Keratinocyte (primary cell): ENCODE data around the gene VASP. TPM values are rescaled to one million over a fixed set of nuclear protein-coding genes. Genes with fewer than 3 reads are reported as not detected.

Experiments
- DNase-seq: peaks from one replicate; pipeline ENCODE4 v3.0.0-alpha.2; 2011; ENCODE audit warnings: low read depth, missing footprints, low spot score
- FAIRE-seq: peaks from 2 replicates; lab custom pipeline; 2011; peaks lifted over from hg19 to GRCh38; lab: Jason Lieb, UNC
- H2AFZ ChIP-seq: 2 replicates; pipeline ENCODE4 v1.6.0; 2012; ENCODE audit warnings: low read length, control low read depth, inconsistent platforms; ENCODE audit not compliant: control insufficient read depth
- H3K27ac ChIP-seq: 2 replicates; pipeline ENCODE4 v1.5.1; 2011; ENCODE audit warnings: low read length; ENCODE audit not compliant: control insufficient read depth, insufficient read depth
- H3K27me3 ChIP-seq: 3 replicates; pipeline ENCODE4 v1.6.0; 2011; ENCODE audit warnings: low read length; ENCODE audit not compliant: control insufficient read depth, insufficient read depth; ENCODE audit errors: extremely low read depth
- H3K36me3 ChIP-seq, 2 experiments: 2 replicates in 1 of 2; 3 replicates in 1 of 2; pipeline ENCODE4 v1.5.1; 2011; ENCODE audit warnings: low read length in 2 of 2, mild to moderate bottlenecking in 1 of 2; ENCODE audit not compliant: control insufficient read depth in 2 of 2, insufficient read depth in 2 of 2; ENCODE audit errors: extremely low read depth in 1 of 2
- H3K4me1 ChIP-seq: 3 replicates; pipeline ENCODE4 v1.5.1; 2011; ENCODE audit warnings: low read length; ENCODE audit not compliant: control insufficient read depth, insufficient read depth; ENCODE audit errors: extremely low read depth
- H3K4me2 ChIP-seq: 3 replicates; pipeline ENCODE4 v1.6.0; 2011; ENCODE audit warnings: low read depth, low read length; ENCODE audit not compliant: control insufficient read depth, insufficient read depth; ENCODE audit errors: extremely low read depth
- H3K4me3 ChIP-seq, 3 experiments: fragments of 200-600 bp in 1 of 3; sonication (generic) in 1 of 3; 2 replicates in 2 of 3; 3 replicates in 1 of 3; pipeline ENCODE4 v1.5.1; 2011 to 2016; ENCODE audit warnings: low read length in 3 of 3, mild to moderate bottlenecking in 3 of 3, control low read depth in 2 of 3, inconsistent platforms in 1 of 3, low read depth in 1 of 3, mixed read lengths in 1 of 3, mixed run types in 1 of 3, moderate library complexity in 1 of 3; ENCODE audit not compliant: control insufficient read depth in 2 of 3, insufficient read depth in 2 of 3; ENCODE audit errors: extremely low read depth in 1 of 3
- H3K79me2 ChIP-seq: 2 replicates; pipeline ENCODE4 v1.6.0; 2012; ENCODE audit warnings: low read length; ENCODE audit not compliant: control insufficient read depth, insufficient read depth
- H3K9ac ChIP-seq: 3 replicates; pipeline ENCODE4 v1.6.0; 2011; ENCODE audit warnings: low read length; ENCODE audit not compliant: control insufficient read depth, insufficient read depth; ENCODE audit errors: extremely low read depth
- H3K9me1 ChIP-seq: 3 replicates; pipeline ENCODE4 v1.6.0; 2011; ENCODE audit warnings: low read length; ENCODE audit not compliant: control insufficient read depth, insufficient read depth; ENCODE audit errors: extremely low read depth
- H3K9me3 ChIP-seq: 2 replicates; pipeline ENCODE4 v1.5.1; 2012; ENCODE audit warnings: low read depth, low read length; ENCODE audit not compliant: control insufficient read depth
- H4K20me1 ChIP-seq: 3 replicates; pipeline ENCODE4 v1.6.0; 2011; ENCODE audit warnings: low read length; ENCODE audit not compliant: control insufficient read depth, insufficient read depth; ENCODE audit errors: extremely low read depth
- EZH2 ChIP-seq: IDR thresholded peaks from one replicate; pipeline ENCODE4 v1.6.1; 2012; ENCODE audit warnings: inconsistent platforms, mild to moderate bottlenecking, low read length, moderate library complexity
- dilution Hi-C: fragments of 300-500 bp; cut with MboI; formaldehyde crosslinking; loops from one replicate; pipeline ENCODE4 v1.7.0; 2020; ENCODE audit warnings: low sequenced_read_pairs; ENCODE audit not compliant: extremely low pct_ligation_motif_present
- polyA plus RNA-seq, 5 experiments: library from polyadenylated mRNA; depleted of rRNA in 3 of 5; stranded (reverse) in 3 of 5; stranded (forward) in 1 of 5; unstranded in 1 of 5; fragments of >200 nt; gene quantifications; 1 replicate in 1 of 5; 2 replicates in 3 of 5; 3 replicates in 1 of 5; pipeline versions ENCODE4 v1.2.1 to v1.2.3, GENCODE V29; 2011 to 2012; ENCODE audit warnings: missing spikeins in 2 of 5, low read depth in 1 of 5, low replicate concordance in 1 of 5
- TF ChIP-seq, protein P1 (sequence below), 3 experiments: IDR thresholded peaks in 1 of 3; conservative IDR thresholded peaks in 1 of 3; optimal IDR thresholded peaks in 1 of 3; 2 replicates in 2 of 3; 3 replicates in 1 of 3; pipeline versions ENCODE3 to v1.5.1; 2011; ENCODE audit warnings: low read length in 3 of 3, mild to moderate bottlenecking in 3 of 3, moderate library complexity in 2 of 3, control low read depth in 1 of 3, inconsistent platforms in 1 of 3; ENCODE audit not compliant: insufficient read depth in 2 of 3; ENCODE audit errors: extremely low read depth in 1 of 3

VASP gene
- polyA plus RNA-seq, 1 donor (not counting 4 experiments of a cell fraction or from before 2014, with no cell fraction given) = 99.0 TPM

- H3K9ac ChIP-seq = peak overlapping the region; percentile 98
- no peaks in the 10 kb centered on the region for H3K9me1 ChIP-seq
- peak overlapping the region; percentile 99 for H3K4me2 ChIP-seq
- DNase-seq = peak; percentile 66
- no peaks in the 10 kb centered on the region for H3K27me3 ChIP-seq
- H3K4me3 ChIP-seq = peak overlapping the region; percentile 44 to 87 (median 84)
- no peak for TF ChIP-seq EZH2
- TF ChIP-seq, protein P1, sequence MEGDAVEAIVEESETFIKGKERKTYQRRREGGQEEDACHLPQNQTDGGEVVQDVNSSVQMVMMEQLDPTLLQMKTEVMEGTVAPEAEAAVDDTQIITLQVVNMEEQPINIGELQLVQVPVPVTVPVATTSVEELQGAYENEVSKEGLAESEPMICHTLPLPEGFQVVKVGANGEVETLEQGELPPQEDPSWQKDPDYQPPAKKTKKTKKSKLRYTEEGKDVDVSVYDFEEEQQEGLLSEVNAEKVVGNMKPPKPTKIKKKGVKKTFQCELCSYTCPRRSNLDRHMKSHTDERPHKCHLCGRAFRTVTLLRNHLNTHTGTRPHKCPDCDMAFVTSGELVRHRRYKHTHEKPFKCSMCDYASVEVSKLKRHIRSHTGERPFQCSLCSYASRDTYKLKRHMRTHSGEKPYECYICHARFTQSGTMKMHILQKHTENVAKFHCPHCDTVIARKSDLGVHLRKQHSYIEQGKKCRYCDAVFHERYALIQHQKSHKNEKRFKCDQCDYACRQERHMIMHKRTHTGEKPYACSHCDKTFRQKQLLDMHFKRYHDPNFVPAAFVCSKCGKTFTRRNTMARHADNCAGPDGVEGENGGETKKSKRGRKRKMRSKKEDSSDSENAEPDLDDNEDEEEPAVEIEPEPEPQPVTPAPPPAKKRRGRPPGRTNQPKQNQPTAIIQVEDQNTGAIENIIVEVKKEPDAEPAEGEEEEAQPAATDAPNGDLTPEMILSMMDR (optimal IDR thresholded peaks at IDR 0.05 in 1 of 3, IDR thresholded peaks at IDR 0.05 in 1 of 3, conservative IDR thresholded peaks at IDR 0.05 in 1 of 3; ENCODE audit: extremely low read depth in 1 of 3, insufficient read depth in 2 of 3, low read length in 3 of 3) = peak; percentile 91 to 97 (median 92)
- H3K27ac ChIP-seq = peak overlapping the region; percentile 100
- H3K4me1 ChIP-seq = peaks cover 14% of the 10 kb centered on the region
- FAIRE-seq = peak; percentile 90
- no peaks in the 10 kb centered on the region for H4K20me1 ChIP-seq
- dilution Hi-C loops = no loop called here
- H3K36me3 ChIP-seq = no peaks in the 10 kb centered on the region
- peak overlapping the region; percentile 93 for H2AFZ ChIP-seq
- no peaks in the 10 kb centered on the region for H3K9me3 ChIP-seq
- H3K79me2 ChIP-seq = no peaks in the 10 kb centered on the region
Measured at GRCh38 chr19:45478454-45479238, 28.6 kb upstream of the VASP start.

GRCh38 chr19:45483033-45483432 is 24.2 kb upstream of the VASP start:
- H3K9me1 ChIP-seq = no peaks in the 10 kb centered on the region
- H3K79me2 ChIP-seq = no peaks in the 10 kb centered on the region
- H3K4me3 ChIP-seq = no peak overlapping the region
- H3K27ac ChIP-seq = no peak overlapping the region
- no peaks in the 10 kb centered on the region for H3K36me3 ChIP-seq
- no peaks in the 10 kb centered on the region for H4K20me1 ChIP-seq
- H3K9ac ChIP-seq = no peak overlapping the region
- H3K27me3 ChIP-seq = no peaks in the 10 kb centered on the region
- peaks cover 15% of the 10 kb centered on the region for H3K4me1 ChIP-seq
- FAIRE-seq (no peak), DNase-seq (no peak)
- H2AFZ ChIP-seq = no peak overlapping the region
- dilution Hi-C loops = no loop called here
- no peak overlapping the region for H3K4me2 ChIP-seq
- TF ChIP-seq EZH2 = no peak
- TF ChIP-seq, protein P1 (optimal IDR thresholded peaks at IDR 0.05 in 1 of 3, IDR thresholded peaks at IDR 0.05 in 1 of 3, conservative IDR thresholded peaks at IDR 0.05 in 1 of 3; ENCODE audit: extremely low read depth in 1 of 3, insufficient read depth in 2 of 3, low read length in 3 of 3) = no peak
- H3K9me3 ChIP-seq = no peaks in the 10 kb centered on the region
